Choroid plexus epithelial cell (primary cell): ENCODE measurements around the gene INAFM1.

Source experiments
- DNase-seq: peaks from one replicate; pipeline ENCODE4 v3.0.0-alpha.2; 2010; ENCODE audit warnings: low read depth
- H3K4me3 ChIP-seq: 2 replicates; pipeline ENCODE4 v1.5.1; 2011; ENCODE audit warnings: low read depth, mild to moderate bottlenecking, control low read depth, low read length, moderate library complexity
- CTCF ChIP-seq: conservative IDR thresholded peaks from 2 replicates; pipeline ENCODE4 v1.5.1; 2011; ENCODE audit warnings: low read depth, mild to moderate bottlenecking, control low read depth, inconsistent platforms, low read length, moderate library complexity

Gene INAFM1

GRCh38 chr19:47323872-47324271 lies 49.2 kb downstream of the INAFM1 start:
- DNase-seq, result no peak
- no peak for TF ChIP-seq CTCF
- no peak overlapping the region for H3K4me3 ChIP-seq

GRCh38 chr19:47324502-47324901 lies 49.8 kb downstream of the INAFM1 start:
- no peak for TF ChIP-seq CTCF
- no peak overlapping the region for H3K4me3 ChIP-seq
- no peak for DNase-seq
